H1 (cell line): Measurements from ENCODE around the gene RHEB. TPM values are rescaled to one million over a fixed set of nuclear protein-coding genes. Genes with fewer than 3 reads are reported as not detected.

Experiments used
- CTCF ChIA-PET: fragments of 300-600 bp; sonication (Branson Sonifier 250); formaldehyde crosslinking; loops from one replicate; lab custom pipeline; 2021; ENCODE audit not compliant: partially characterized antibody; lab: Charles Lee
- POLR2A ChIA-PET: fragments of 300-600 bp; sonication (Branson Sonifier 250); formaldehyde crosslinking; loops from one replicate; lab custom pipeline; 2021; ENCODE audit warnings: inconsistent platforms; ENCODE audit not compliant: partially characterized antibody; lab: Charles Lee
- DNase-seq, 2 experiments: peaks; one replicate each; pipeline versions ENCODE4 v3.0.0 to v3.0.0-alpha.2; 2010 to 2022; ENCODE audit warnings: low spot score in 2 of 2, low read depth in 1 of 2, mixed read lengths in 1 of 2
- FAIRE-seq: peaks from 2 replicates; lab custom pipeline; 2011; peaks lifted over from hg19 to GRCh38; lab: Jason Lieb, UNC
- H2AFZ ChIP-seq: 2 replicates; pipeline ENCODE4 v1.8.1; 2012; ENCODE audit warnings: low read length, inconsistent platforms
- H2AK5ac ChIP-seq: 2 replicates; pipeline ENCODE4 v1.6.1; 2013; ENCODE audit warnings: low read depth, low read length
- H2BK120ac ChIP-seq: replicated peaks from 2 replicates; pipeline ENCODE3; 2013; ENCODE audit warnings: low read depth, low read length, inconsistent platforms
- H2BK12ac ChIP-seq: 2 replicates; pipeline ENCODE4 v1.6.1; 2013; ENCODE audit warnings: low read depth, low read length
- H2BK15ac ChIP-seq: 2 replicates; pipeline ENCODE4 v1.6.1; 2013; ENCODE audit warnings: low read length
- H2BK20ac ChIP-seq: 2 replicates; pipeline ENCODE4 v1.6.1; 2013; ENCODE audit warnings: low read length
- H2BK5ac ChIP-seq: 2 replicates; pipeline ENCODE4 v1.6.1; 2013; ENCODE audit warnings: low read depth, low read length
- H3K14ac ChIP-seq: 2 replicates; pipeline ENCODE4 v1.6.1; 2013; ENCODE audit warnings: inconsistent platforms; ENCODE audit not compliant: insufficient read length
- H3K18ac ChIP-seq: 2 replicates; pipeline ENCODE4 v1.6.1; 2013; ENCODE audit warnings: low read length; ENCODE audit errors: extremely low read depth
- H3K23ac ChIP-seq: 2 replicates; pipeline ENCODE4 v1.6.1; 2013; ENCODE audit warnings: inconsistent platforms; ENCODE audit not compliant: insufficient read length
- H3K23me2 ChIP-seq: 2 replicates; pipeline ENCODE4 v1.6.1; 2013; ENCODE audit warnings: low read depth, low read length
- H3K27ac ChIP-seq: 2 replicates; pipeline ENCODE4 v1.6.1; 2011; ENCODE audit warnings: low read depth, low read length, inconsistent platforms
- H3K27me3 ChIP-seq, 4 experiments: replicated peaks in 1 of 4; 1 replicate in 1 of 4; 2 replicates in 3 of 4; pipeline versions ENCODE4 v1.6.1 to v1.8.1; 2011 to 2013; ENCODE audit warnings: low read length in 3 of 4, mild to moderate bottlenecking in 3 of 4, inconsistent platforms in 2 of 4, mixed read lengths in 2 of 4, moderate library complexity in 1 of 4; ENCODE audit not compliant: control insufficient read depth in 3 of 4, insufficient read depth in 3 of 4; ENCODE audit errors: extremely low read depth in 1 of 4
- H3K36me3 ChIP-seq, 4 experiments: 2 replicates each; pipeline versions ENCODE4 v1.6.1 to v1.8.1; 2011 to 2013; ENCODE audit warnings: mild to moderate bottlenecking in 4 of 4, low read length in 3 of 4, moderate library complexity in 2 of 4, control low read depth in 1 of 4, inconsistent platforms in 1 of 4; ENCODE audit not compliant: insufficient read depth in 4 of 4, control insufficient read depth in 2 of 4
- H3K4ac ChIP-seq: replicated peaks from 2 replicates; pipeline ENCODE3; 2013; ENCODE audit warnings: low read length, low read depth, mixed read lengths, inconsistent platforms; ENCODE audit not compliant: insufficient read length
- H3K4me1 ChIP-seq, 4 experiments: replicated peaks in 1 of 4; 1 replicate in 1 of 4; 2 replicates in 3 of 4; pipeline versions ENCODE4 v1.6.1 to v1.8.1; 2011 to 2013; ENCODE audit warnings: low read length in 3 of 4, inconsistent platforms in 2 of 4, mixed read lengths in 1 of 4; ENCODE audit not compliant: insufficient read depth in 4 of 4, control insufficient read depth in 3 of 4
- H3K4me2 ChIP-seq, 2 experiments: 2 replicates each; pipeline versions ENCODE4 v1.6.1 to v1.8.1; 2011 to 2013; ENCODE audit warnings: low read depth in 2 of 2, low read length in 2 of 2, control low read depth in 1 of 2, inconsistent platforms in 1 of 2, mild to moderate bottlenecking in 1 of 2; ENCODE audit not compliant: insufficient read depth in 1 of 2
- H3K4me3 ChIP-seq, 4 experiments: fragments of 200-600, 300-600 bp in 1 of 4; sonication (generic), shearing (Covaris generic), sonication (Bioruptor Twin) in 1 of 4; 2 replicates each; pipeline versions ENCODE4 v1.5.1 to v1.8.1; 2011 to 2016; ENCODE audit warnings: low read length in 4 of 4, low read depth in 3 of 4, control low read depth in 2 of 4, inconsistent platforms in 2 of 4, mild to moderate bottlenecking in 2 of 4, mixed read lengths in 1 of 4, moderate library complexity in 1 of 4; ENCODE audit not compliant: insufficient read depth in 2 of 4; ENCODE audit errors: extremely low read depth in 1 of 4
- H3K56ac ChIP-seq: replicated peaks from 2 replicates; pipeline ENCODE3; 2013; ENCODE audit warnings: low read depth, mild to moderate bottlenecking, mixed read lengths, low read length, inconsistent platforms; ENCODE audit not compliant: insufficient read length
- H3K79me1 ChIP-seq: 2 replicates; pipeline ENCODE4 v1.6.1; 2013; ENCODE audit warnings: low read depth, low read length, control low read depth
- H3K79me2 ChIP-seq, 2 experiments: 2 replicates each; pipeline versions ENCODE4 v1.6.1 to v1.8.1; 2012 to 2013; ENCODE audit warnings: low read length in 2 of 2, mild to moderate bottlenecking in 2 of 2, inconsistent platforms in 1 of 2; ENCODE audit not compliant: insufficient read depth in 2 of 2, control insufficient read depth in 1 of 2
- H3K9ac ChIP-seq, 4 experiments: replicated peaks in 1 of 4; 1 replicate in 1 of 4; 2 replicates in 3 of 4; pipeline versions ENCODE4 v1.6.1 to v1.8.1; 2011 to 2013; ENCODE audit warnings: low read depth in 3 of 4, low read length in 3 of 4, control low read depth in 2 of 4, mild to moderate bottlenecking in 2 of 4, moderate library complexity in 2 of 4, inconsistent platforms in 1 of 4; ENCODE audit errors: extremely low read depth in 1 of 4
- H3K9me3 ChIP-seq, 2 experiments: 2 replicates each; pipeline versions ENCODE4 v1.6.1 to v1.8.1; 2012 to 2013; ENCODE audit warnings: mild to moderate bottlenecking in 2 of 2, moderate library complexity in 2 of 2, control low read depth in 1 of 2, inconsistent platforms in 1 of 2, low read depth in 1 of 2, low read length in 1 of 2, mixed read lengths in 1 of 2; ENCODE audit not compliant: insufficient read depth in 2 of 2
- H4K20me1 ChIP-seq, 2 experiments: replicated peaks in 1 of 2; 2 replicates each; pipeline versions ENCODE3 to v1.8.1; 2011 to 2013; ENCODE audit warnings: inconsistent platforms in 2 of 2, low read length in 2 of 2, mild to moderate bottlenecking in 1 of 2; ENCODE audit not compliant: insufficient read depth in 2 of 2, control insufficient read depth in 1 of 2
- H4K5ac ChIP-seq: 2 replicates; pipeline ENCODE4 v1.6.1; 2013; ENCODE audit warnings: low read length, low read depth, mixed read lengths, inconsistent platforms; ENCODE audit not compliant: insufficient read length
- H4K8ac ChIP-seq: 2 replicates; pipeline ENCODE4 v1.8.0; 2013; ENCODE audit warnings: mild to moderate bottlenecking, moderate library complexity, low read length, inconsistent platforms; ENCODE audit not compliant: insufficient read depth; ENCODE audit errors: extremely low read depth
- H4K91ac ChIP-seq: replicated peaks from 2 replicates; pipeline ENCODE3; 2013; ENCODE audit warnings: low read length, mixed read lengths, inconsistent platforms; ENCODE audit not compliant: insufficient read length
- ATF3 ChIP-seq: IDR thresholded peaks from 2 replicates; pipeline ENCODE4 v1.6.1; 2011; ENCODE audit warnings: low read depth, mild to moderate bottlenecking, low read length; ENCODE audit not compliant: insufficient read depth
- GABPA ChIP-seq: IDR thresholded peaks from 2 replicates; pipeline ENCODE4 v1.6.1; 2011; ENCODE audit warnings: mild to moderate bottlenecking, low read length, moderate library complexity, borderline replicate concordance; ENCODE audit not compliant: insufficient read depth
- MAFK ChIP-seq: IDR thresholded peaks from 2 replicates; pipeline ENCODE4 v1.6.1; 2012; ENCODE audit warnings: low read depth, mild to moderate bottlenecking, improper control_type of control experiment, low read length
- TEAD4 ChIP-seq: IDR thresholded peaks from 2 replicates; pipeline ENCODE4 v1.6.1; 2012; ENCODE audit warnings: low read depth, low read length, inconsistent platforms, mixed read lengths
- WGBS, 2 experiments: shearing (Covaris generic) in 1 of 2; methylation state at CpG; one replicate each; pipeline versions ENCODE4 v1.1.6 to v1.1.7; 2013 to 2015; ENCODE audit warnings: low lambda C conversion rate in 2 of 2, mixed read lengths in 2 of 2, inconsistent platforms in 1 of 2, low coverage in 1 of 2, missing lambda C conversion rate in 1 of 2; ENCODE audit not compliant: insufficient replicate concordance in 2 of 2, insufficient coverage in 1 of 2, insufficient read length in 1 of 2; ENCODE audit errors: extremely low coverage in 1 of 2, missing lambda C conversion rate in 1 of 2; 5-methylcytosine and 5-hydroxymethylcytosine counted together
- polyA plus RNA-seq, 7 experiments: library from polyadenylated mRNA; depleted of rRNA in 3 of 7; stranded (reverse) in 5 of 7; unstranded in 2 of 7; fragments of >200 nt in 5 of 7; fragments of 200-250 nt in 2 of 7; gene quantifications; 1 replicate in 5 of 7; 2 replicates in 1 of 7; 4 replicates in 1 of 7; pipeline versions ENCODE4 v1.2.1 to v1.2.3, GENCODE V29; 2011 to 2013; ENCODE audit warnings: missing spikeins in 2 of 7, mixed read lengths in 2 of 7
- total RNA-seq: library from RNA; stranded (reverse); fragmentation: NEBNext Ultra II Directional; extraction: Animal tissue kit (Norgen Biotek cat#: 25700); gene quantifications from 2 replicates; pipeline ENCODE4 v1.2.1, GENCODE V29; 2021

The RHEB gene
- total and polyA plus RNA-seq, 2 of the 8 experiments (the other 6 are each of a cell fraction or from before 2014, with no cell fraction given): 60.8 to 132 TPM

DNA sequence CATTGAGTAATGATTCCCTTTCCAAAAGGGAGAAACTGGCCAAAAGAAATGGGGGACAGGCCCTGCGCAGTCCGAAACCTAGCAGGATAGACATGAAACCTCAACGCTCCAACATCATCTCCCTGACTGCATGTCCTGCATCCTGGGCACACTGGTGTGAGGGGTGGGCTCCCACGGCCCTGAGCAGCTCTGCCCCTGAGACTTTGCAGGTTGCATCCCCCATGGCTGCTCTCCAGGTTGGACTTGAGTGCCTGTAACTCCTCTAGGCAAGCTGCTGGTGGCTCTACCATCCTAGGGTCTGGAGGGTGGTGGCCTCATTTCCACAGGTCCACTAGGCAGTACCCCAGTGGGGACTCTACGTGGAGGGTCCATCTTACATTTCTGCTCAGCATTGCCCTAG lies 63.4 kb downstream of the RHEB start:
- peak overlapping the region; percentile 88 for H2BK20ac ChIP-seq
- POLR2A ChIA-PET: interaction anchor here (0.7 to 1.7 kb wide), 4 partner anchors 8 to 80 kb away, joined by 3 to 8 read pairs (median 6); no protein-coding TSS in a partner anchor
- peak overlapping the region; percentile 96; the same call in 1 of the 2 replicates for H3K18ac ChIP-seq
- no peak overlapping the region for H3K23ac ChIP-seq
- peaks cover 3 to 10% of the 10 kb centered on the region in 2 experiments; a peak in 3 of 4 replicates for H3K9me3 ChIP-seq
- H3K79me2 ChIP-seq: no peaks in the 10 kb centered on the region
- 87% methylated on average over 5 of the region's 5 CpGs; no CpG with 5 or more reads in 1 of the 2 experiments for WGBS, 2 experiments
- H3K36me3 ChIP-seq: no peaks in the 10 kb centered on the region
- CTCF ChIA-PET: interaction anchor here (1.0 to 13.7 kb wide), 4 partner anchors 7 to 82 kb away, joined by 3 to 185 read pairs (median 4); partner anchors contain the start of gene CRYGN
- H3K56ac ChIP-seq: no peak overlapping the region
- H3K79me1 ChIP-seq: no peaks in the 10 kb centered on the region
- no peaks in the 10 kb centered on the region for H4K20me1 ChIP-seq
- H3K27me3 ChIP-seq: no peaks in the 10 kb centered on the region; a peak in 1 of 7 replicates
- FAIRE-seq (no peak), DNase-seq (no peak)
- H4K91ac ChIP-seq: peak overlapping the region; percentile 88
- H3K4me2 ChIP-seq: peak overlapping the region in 1 of 2 experiments; percentile 42; a peak in 2 of 4 replicates
- H2AK5ac ChIP-seq: no peak overlapping the region
- peak overlapping the region; percentile 75 for H3K4ac ChIP-seq
- peak overlapping the region; percentile 95; the same call in 1 of the 2 replicates for H2BK5ac ChIP-seq
- no peak overlapping the region for H3K4me3 ChIP-seq
- H2AFZ ChIP-seq: no peak overlapping the region
- H3K23me2 ChIP-seq: no peaks in the 10 kb centered on the region
- peak overlapping the region; percentile 90; the same call in 1 of the 2 replicates for H2BK15ac ChIP-seq
- peak overlapping the region; percentile 86 for H2BK12ac ChIP-seq
- H4K8ac ChIP-seq: no peak overlapping the region
- H3K14ac ChIP-seq: no peak overlapping the region
- no peak overlapping the region for H3K9ac ChIP-seq
- H3K4me1 ChIP-seq: peaks cover 15 to 45% (median 30%) of the 10 kb centered on the region in 4 experiments
- no peak overlapping the region for H3K27ac ChIP-seq
- H2BK120ac ChIP-seq: peak overlapping the region; percentile 4
- peak overlapping the region; percentile 1 for H4K5ac ChIP-seq
- TF ChIP-seq MAFK: no peak
- TF ChIP-seq TEAD4: no peak
- TF ChIP-seq GABPA: no peak
- TF ChIP-seq ATF3: no peak
